ENCODE results near the gene PTTG1IP.
"Not testable (repeated sequence)": the region's sequence is repeated elsewhere in the genome, so short reads cannot be mapped to it uniquely, and the experiment has no call there.

PTTG1IP gene

GRCh38 chr21:44883250-44883649 lies 9.8 kb upstream of the PTTG1IP start:
- no peak for DNase-seq
- no peak overlapping the region for H2BK120ac ChIP-seq (ENCODE audit: low read depth, low read length)
- no peak overlapping the region for H3K4ac ChIP-seq (ENCODE audit: low read depth, low read length)
- no peak overlapping the region for H3K9ac ChIP-seq (ENCODE audit: low read length)
- no peak overlapping the region for H4K5ac ChIP-seq (ENCODE audit: low read length)
- H2BK15ac ChIP-seq (replicated peaks; ENCODE audit: low read depth) = no peak overlapping the region
- H4K8ac ChIP-seq (ENCODE audit: low read depth, low read length) = no peak overlapping the region
- no peak overlapping the region for H3K4me2 ChIP-seq (ENCODE audit: low read length)
- H3K27ac ChIP-seq (ENCODE audit: low read depth, low read length) = no peak overlapping the region
- H3K4me3 ChIP-seq (ENCODE audit: low read length) = no peak overlapping the region
- H3K79me1 ChIP-seq (ENCODE audit: low read length) = no peaks in the 10 kb centered on the region
- WGBS (ENCODE audit: extremely low coverage, insufficient coverage, low lambda C conversion rate) = no CpG with 5 or more reads among the region's 11 CpGs
- H3K4me1 ChIP-seq (ENCODE audit: control insufficient read depth, low read depth, low read length) = no peaks in the 10 kb centered on the region
- H2AK5ac ChIP-seq (ENCODE audit: low read length) = no peak overlapping the region
- no peak overlapping the region for H3K18ac ChIP-seq (ENCODE audit: low read length)
- H3K56ac ChIP-seq (ENCODE audit: low read length) = no peak overlapping the region
- no peaks in the 10 kb centered on the region for H3K36me3 ChIP-seq (ENCODE audit: control insufficient read depth, insufficient read depth, low read length)
- no peak overlapping the region for H3K23ac ChIP-seq (ENCODE audit: low read length)
- H3K27me3 ChIP-seq (ENCODE audit: insufficient read depth, low read length, poor library complexity) = no peaks in the 10 kb centered on the region
- H2BK5ac ChIP-seq (ENCODE audit: low read length) = no peak overlapping the region
- H3K79me2 ChIP-seq (ENCODE audit: control insufficient read depth, insufficient read depth, low read length) = no peaks in the 10 kb centered on the region

- H2BK120ac ChIP-seq (ENCODE audit: low read depth, low read length) = no peak overlapping the region
- no peak overlapping the region for H2BK5ac ChIP-seq (ENCODE audit: low read length)
- no peak overlapping the region for H3K4me2 ChIP-seq (ENCODE audit: low read length)
- H3K79me2 ChIP-seq (ENCODE audit: control insufficient read depth, insufficient read depth, low read length) = no peaks in the 10 kb centered on the region
- no CpG with 5 or more reads among the region's 6 CpGs for WGBS (ENCODE audit: extremely low coverage, insufficient coverage, low lambda C conversion rate)
- no peak overlapping the region for H3K23ac ChIP-seq (ENCODE audit: low read length)
- no peak overlapping the region for H3K9ac ChIP-seq (ENCODE audit: low read length)
- H3K4ac ChIP-seq (ENCODE audit: low read depth, low read length) = no peak overlapping the region
- H3K4me1 ChIP-seq (ENCODE audit: control insufficient read depth, low read depth, low read length) = no peaks in the 10 kb centered on the region
- H3K27ac ChIP-seq (ENCODE audit: low read depth, low read length) = no peak overlapping the region
- no peak overlapping the region for H3K18ac ChIP-seq (ENCODE audit: low read length)
- no peak overlapping the region for H3K4me3 ChIP-seq (ENCODE audit: low read length)
- no peak overlapping the region for H2BK15ac ChIP-seq (replicated peaks; ENCODE audit: low read depth)
- no peak overlapping the region for H4K5ac ChIP-seq (ENCODE audit: low read length)
- H3K56ac ChIP-seq (ENCODE audit: low read length) = no peak overlapping the region
- no peaks in the 10 kb centered on the region for H3K27me3 ChIP-seq (ENCODE audit: insufficient read depth, low read length, poor library complexity)
- no peaks in the 10 kb centered on the region for H3K79me1 ChIP-seq (ENCODE audit: low read length)
- no peaks in the 10 kb centered on the region for H3K36me3 ChIP-seq (ENCODE audit: control insufficient read depth, insufficient read depth, low read length)
- no peak overlapping the region for H4K8ac ChIP-seq (ENCODE audit: low read depth, low read length)
- no peak overlapping the region for H2AK5ac ChIP-seq (ENCODE audit: low read length)
- DNase-seq = no peak
Measured at GRCh38 chr21:44881198-44881872, 7.8 kb upstream of the PTTG1IP start.

- H3K4me2 ChIP-seq (ENCODE audit: low read length) = no peak overlapping the region
- H2BK5ac ChIP-seq (ENCODE audit: low read length) = no peak overlapping the region
- no peak overlapping the region for H3K18ac ChIP-seq (ENCODE audit: low read length)
- H3K56ac ChIP-seq (ENCODE audit: low read length) = no peak overlapping the region
- H3K79me2 ChIP-seq (ENCODE audit: control insufficient read depth, insufficient read depth, low read length) = no peaks in the 10 kb centered on the region
- H3K4me1 ChIP-seq (ENCODE audit: control insufficient read depth, low read depth, low read length) = no peaks in the 10 kb centered on the region
- H3K36me3 ChIP-seq (ENCODE audit: control insufficient read depth, insufficient read depth, low read length) = no peaks in the 10 kb centered on the region
- no CpG with 5 or more reads among the region's 8 CpGs for WGBS (ENCODE audit: extremely low coverage, insufficient coverage, low lambda C conversion rate)
- H2BK15ac ChIP-seq (replicated peaks; ENCODE audit: low read depth) = no peak overlapping the region
- no peak overlapping the region for H2AK5ac ChIP-seq (ENCODE audit: low read length)
- H4K8ac ChIP-seq (ENCODE audit: low read depth, low read length) = no peak overlapping the region
- no peak overlapping the region for H4K5ac ChIP-seq (ENCODE audit: low read length)
- no peaks in the 10 kb centered on the region for H3K79me1 ChIP-seq (ENCODE audit: low read length)
- no peak for DNase-seq
- H3K23ac ChIP-seq (ENCODE audit: low read length) = no peak overlapping the region
- H3K27me3 ChIP-seq (ENCODE audit: insufficient read depth, low read length, poor library complexity) = no peaks in the 10 kb centered on the region
- H3K9ac ChIP-seq (ENCODE audit: low read length) = no peak overlapping the region
- no peak overlapping the region for H3K4ac ChIP-seq (ENCODE audit: low read depth, low read length)
- H3K27ac ChIP-seq (ENCODE audit: low read depth, low read length) = no peak overlapping the region
- H3K4me3 ChIP-seq (ENCODE audit: low read length) = no peak overlapping the region
- H2BK120ac ChIP-seq (ENCODE audit: low read depth, low read length) = no peak overlapping the region
Measured at GRCh38 chr21:44880405-44881197, 7.1 kb upstream of the PTTG1IP start.

GRCh38 chr21:44879238-44879637 lies 5.7 kb upstream of the PTTG1IP start:
- H3K36me3 ChIP-seq (ENCODE audit: control insufficient read depth, insufficient read depth, low read length); H2BK15ac ChIP-seq (replicated peaks; ENCODE audit: low read depth); H3K79me1 ChIP-seq (ENCODE audit: low read length); H2BK5ac ChIP-seq (ENCODE audit: low read length); H4K5ac ChIP-seq (ENCODE audit: low read length); H2AK5ac ChIP-seq (ENCODE audit: low read length); H3K4ac ChIP-seq (ENCODE audit: low read depth, low read length); H3K9ac ChIP-seq (ENCODE audit: low read length); DNase-seq; H3K18ac ChIP-seq (ENCODE audit: low read length); H3K27me3 ChIP-seq (ENCODE audit: insufficient read depth, low read length, poor library complexity); H3K4me3 ChIP-seq (ENCODE audit: low read length); H3K4me1 ChIP-seq (ENCODE audit: control insufficient read depth, low read depth, low read length); H2BK120ac ChIP-seq (ENCODE audit: low read depth, low read length); H4K8ac ChIP-seq (ENCODE audit: low read depth, low read length); H3K56ac ChIP-seq (ENCODE audit: low read length); H3K23ac ChIP-seq (ENCODE audit: low read length); H3K27ac ChIP-seq (ENCODE audit: low read depth, low read length); H3K4me2 ChIP-seq (ENCODE audit: low read length); H3K79me2 ChIP-seq (ENCODE audit: control insufficient read depth, insufficient read depth, low read length): not testable (repeated sequence)
- WGBS (ENCODE audit: extremely low coverage, insufficient coverage, low lambda C conversion rate) = no CpG with 5 or more reads among the region's 8 CpGs

- H4K5ac ChIP-seq (ENCODE audit: low read length) = no peak overlapping the region
- H2BK5ac ChIP-seq (ENCODE audit: low read length) = no peak overlapping the region
- no peaks in the 10 kb centered on the region for H3K36me3 ChIP-seq (ENCODE audit: control insufficient read depth, insufficient read depth, low read length)
- H3K79me2 ChIP-seq (ENCODE audit: control insufficient read depth, insufficient read depth, low read length) = no peaks in the 10 kb centered on the region
- WGBS (ENCODE audit: extremely low coverage, insufficient coverage, low lambda C conversion rate) = no CpG with 5 or more reads among the region's 13 CpGs
- H3K4me3 ChIP-seq (ENCODE audit: low read length) = no peak overlapping the region
- H2BK120ac ChIP-seq (ENCODE audit: low read depth, low read length) = no peak overlapping the region
- no peaks in the 10 kb centered on the region for H3K4me1 ChIP-seq (ENCODE audit: control insufficient read depth, low read depth, low read length)
- no peaks in the 10 kb centered on the region for H3K79me1 ChIP-seq (ENCODE audit: low read length)
- no peak overlapping the region for H3K18ac ChIP-seq (ENCODE audit: low read length)
- H2BK15ac ChIP-seq (replicated peaks; ENCODE audit: low read depth) = no peak overlapping the region
- H3K9ac ChIP-seq (ENCODE audit: low read length) = no peak overlapping the region
- no peak overlapping the region for H3K56ac ChIP-seq (ENCODE audit: low read length)
- no peak overlapping the region for H3K23ac ChIP-seq (ENCODE audit: low read length)
- DNase-seq = no peak
- H2AK5ac ChIP-seq (ENCODE audit: low read length) = no peak overlapping the region
- H4K8ac ChIP-seq (ENCODE audit: low read depth, low read length) = no peak overlapping the region
- H3K27me3 ChIP-seq (ENCODE audit: insufficient read depth, low read length, poor library complexity) = no peaks in the 10 kb centered on the region
- no peak overlapping the region for H3K4me2 ChIP-seq (ENCODE audit: low read length)
- no peak overlapping the region for H3K27ac ChIP-seq (ENCODE audit: low read depth, low read length)
- no peak overlapping the region for H3K4ac ChIP-seq (ENCODE audit: low read depth, low read length)
Measured at GRCh38 chr21:44878053-44878982, 4.8 kb upstream of the PTTG1IP start.
